SKM-1 treated with dmso at 0.1 percent for 144 hours (cell line): ENCODE data around the gene LMNTD1.
"Not testable (repeated sequence)": the region's sequence is repeated elsewhere in the genome, so short reads cannot be mapped to it uniquely, and the experiment has no call there.

Experiments used
- DNase-seq: peaks from one replicate; lab custom pipeline; 2025; ENCODE audit not compliant: unreplicated experiment; lab: John Stamatoyannopoulos, UW

The LMNTD1 gene

GRCh38 chr12:25433581-25434325 lies 119.3 kb downstream of the LMNTD1 start:
- no peak for DNase-seq

GRCh38 chr12:25433024-25433423 lies 120.1 kb downstream of the LMNTD1 start:
- no peak for DNase-seq

- no peak for DNase-seq
These were observed 125.5 kb downstream of the LMNTD1 start for GRCh38 chr12:25427337-25428249.

- DNase-seq = not testable (repeated sequence)
These were observed 126.3 kb downstream of the LMNTD1 start for GRCh38 chr12:25426821-25427220.
